WERI-Rb-1 (cell line): ENCODE data around the gene HSPA2.
A peak's percentile ranks its signal among the peaks of the same experiment; 100 is the strongest.
"Not testable (repeated sequence)": the region's sequence is repeated elsewhere in the genome, so short reads cannot be mapped to it uniquely, and the experiment has no call there.

Experiments used
- DNase-seq: peaks from one replicate; pipeline ENCODE4 v3.0.0-alpha.2; 2020
- H3K27ac ChIP-seq: fragments of 250-450 bp; sonication (Bioruptor Pico); 2 replicates; pipeline ENCODE4 v1.5.1; 2020; ENCODE audit warnings: mild to moderate bottlenecking, moderate library complexity
- H3K27me3 ChIP-seq: fragments of 250-450 bp; sonication (Bioruptor Pico); 2 replicates; pipeline ENCODE4 v1.5.1; 2021; ENCODE audit warnings: mild to moderate bottlenecking, low read depth, moderate library complexity; ENCODE audit not compliant: insufficient read depth, severe bottlenecking
- H3K36me3 ChIP-seq: fragments of 250-450 bp; sonication (Bioruptor Pico); 2 replicates; pipeline ENCODE4 v1.5.1; 2020; ENCODE audit warnings: mild to moderate bottlenecking, moderate library complexity
- H3K4me3 ChIP-seq: 2 replicates; pipeline ENCODE4 v1.5.1; 2011; ENCODE audit warnings: low read depth, mild to moderate bottlenecking, control low read depth, low read length
- H3K9me3 ChIP-seq: fragments of 250-450 bp; sonication (Bioruptor Pico); 2 replicates; pipeline ENCODE4 v1.5.1; 2021; ENCODE audit warnings: mild to moderate bottlenecking, moderate library complexity; ENCODE audit not compliant: severe bottlenecking
- CTCF ChIP-seq: IDR thresholded peaks from 2 replicates; pipeline ENCODE4 v1.5.1; 2011; ENCODE audit warnings: low read depth, mild to moderate bottlenecking, control low read depth, inconsistent platforms, low read length

Gene HSPA2

GRCh38 chr14:64509036-64509435 is 31.5 kb upstream of the HSPA2 start:
- H3K4me3 ChIP-seq, result no peak overlapping the region
- no peaks in the 10 kb centered on the region; the same call in none of the 2 replicates for H3K36me3 ChIP-seq
- no peaks in the 10 kb centered on the region for H3K9me3 ChIP-seq
- no peak for TF ChIP-seq CTCF
- DNase-seq, result no peak
- H3K27me3 ChIP-seq, result no peaks in the 10 kb centered on the region
- H3K27ac ChIP-seq, result no peak overlapping the region

GRCh38 chr14:64510825-64511671 is 29.5 kb upstream of the HSPA2 start:
- peak; percentile 63 for DNase-seq
- Histone ChIP-seq H3K4me3 (no peak overlapping the region), H3K36me3 (no peaks in the 10 kb centered on the region; the same call in 1 of the 2 replicates), H3K27ac (no peak overlapping the region), H3K27me3 (no peaks in the 10 kb centered on the region), H3K9me3 (no peaks in the 10 kb centered on the region)
- TF ChIP-seq CTCF, result peak; percentile 76

DNA sequence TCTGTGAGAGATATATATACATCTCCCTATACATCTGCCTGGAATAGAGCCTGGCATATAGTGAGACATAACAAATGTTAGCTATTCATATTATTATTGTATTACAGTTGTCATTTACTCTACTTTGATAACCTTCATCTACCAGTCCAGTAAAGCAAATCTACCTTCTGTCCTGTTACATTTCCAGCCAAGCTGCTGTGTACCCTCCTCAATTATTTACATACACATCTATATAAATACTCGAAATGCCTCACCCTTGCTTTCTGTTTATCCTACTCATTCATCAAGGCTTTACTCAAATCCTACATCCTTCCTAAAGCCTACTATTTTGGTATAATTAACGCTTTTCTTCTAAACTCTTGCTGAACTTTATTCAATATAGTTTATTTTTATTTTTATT is 27.3 kb upstream of the HSPA2 start:
- TF ChIP-seq CTCF, result no peak
- H3K27me3 ChIP-seq, result no peaks in the 10 kb centered on the region
- DNase-seq, result no peak
- H3K4me3 ChIP-seq, result no peak overlapping the region
- H3K9me3 ChIP-seq, result no peaks in the 10 kb centered on the region
- no peaks in the 10 kb centered on the region for H3K36me3 ChIP-seq
- H3K27ac ChIP-seq, result no peak overlapping the region

DNA sequence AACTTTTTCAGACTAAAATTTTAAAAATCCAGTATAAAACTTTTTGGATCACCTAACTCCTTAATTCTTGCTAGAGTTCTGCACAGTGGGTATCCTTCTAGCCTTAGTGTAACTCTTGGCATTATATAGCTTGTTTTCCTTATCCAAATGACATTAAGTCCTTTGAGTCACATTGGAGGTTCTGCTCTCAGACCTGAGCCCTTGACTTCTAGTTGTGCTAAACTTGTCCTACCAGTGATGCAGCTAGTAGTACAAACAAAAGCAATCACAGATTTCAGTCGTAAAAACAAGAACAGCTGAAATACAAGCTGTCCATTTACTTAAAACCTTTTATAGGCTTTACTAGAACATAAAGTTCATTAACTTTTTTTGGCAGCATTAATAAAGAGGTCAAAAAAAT is 25.5 kb upstream of the HSPA2 start:
- Histone ChIP-seq H3K9me3 (no peaks in the 10 kb centered on the region), H3K36me3 (no peaks in the 10 kb centered on the region), H3K4me3 (no peak overlapping the region), H3K27me3 (no peaks in the 10 kb centered on the region), H3K27ac (no peak overlapping the region)
- DNase-seq, result no peak
- TF ChIP-seq CTCF, result no peak

DNA sequence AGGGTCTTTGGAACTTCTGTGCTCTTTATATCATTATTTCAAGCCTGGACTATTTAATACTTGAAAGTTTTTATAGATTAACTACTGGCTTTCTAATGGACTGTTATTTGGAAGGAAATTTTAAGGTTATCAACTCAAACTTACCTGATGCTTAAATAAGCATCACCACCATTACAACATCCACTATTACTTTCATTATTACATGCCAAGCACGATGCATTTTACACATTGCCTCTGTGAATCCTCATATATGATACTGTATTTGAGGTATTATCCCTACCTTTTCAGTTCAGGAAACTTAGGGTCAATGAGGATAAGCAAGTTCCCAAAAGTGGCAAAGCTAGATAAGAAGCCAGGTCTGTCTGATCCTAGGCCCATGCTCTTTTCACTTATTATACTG is 23.6 kb upstream of the HSPA2 start:
- H3K36me3 ChIP-seq, result peaks cover 10% of the 10 kb centered on the region
- no peak overlapping the region for H3K27ac ChIP-seq
- DNase-seq, result no peak
- no peaks in the 10 kb centered on the region for H3K27me3 ChIP-seq
- no peak for TF ChIP-seq CTCF
- no peak overlapping the region for H3K4me3 ChIP-seq
- no peaks in the 10 kb centered on the region for H3K9me3 ChIP-seq

GRCh38 chr14:64517667-64518066 is 22.9 kb upstream of the HSPA2 start:
- not testable (repeated sequence) for H3K27ac ChIP-seq, DNase-seq, H3K4me3 ChIP-seq, H3K27me3 ChIP-seq, H3K9me3 ChIP-seq
- peaks cover 17% of the 10 kb centered on the region for H3K36me3 ChIP-seq
